Muscle layer of duodenum (tissue), 2 donors: ENCODE measurements around the gene MAN2A1.

ENCODE experiments used
- H3K27ac ChIP-seq: one replicate; pipeline ENCODE4 v1.7.0; 2013; ENCODE audit warnings: mild to moderate bottlenecking, low read length
- H3K27me3 ChIP-seq: one replicate; pipeline ENCODE4 v1.7.0; 2013; ENCODE audit warnings: low read depth, mild to moderate bottlenecking, control low read depth, low read length
- H3K36me3 ChIP-seq, 2 donors: one replicate each; pipeline ENCODE4 v1.7.0; 2013; ENCODE audit warnings: low read length in 2 of 2, control low read depth in 1 of 2, mild to moderate bottlenecking in 1 of 2; ENCODE audit not compliant: insufficient read depth in 2 of 2, control insufficient read depth in 1 of 2
- H3K4me1 ChIP-seq, 2 donors: one replicate each; pipeline ENCODE4 v1.7.0; 2013; ENCODE audit warnings: low read length in 2 of 2, mild to moderate bottlenecking in 2 of 2, control low read depth in 1 of 2, moderate library complexity in 1 of 2; ENCODE audit not compliant: insufficient read depth in 2 of 2, control insufficient read depth in 1 of 2
- H3K4me3 ChIP-seq, 2 donors: one replicate each; pipeline ENCODE4 v1.7.0; 2013; ENCODE audit warnings: low read length in 2 of 2, low read depth in 1 of 2, mild to moderate bottlenecking in 1 of 2
- H3K9me3 ChIP-seq, 2 donors: one replicate each; pipeline ENCODE4 v1.7.0; 2013; ENCODE audit warnings: low read length in 2 of 2, control low read depth in 1 of 2, mild to moderate bottlenecking in 1 of 2; ENCODE audit not compliant: control insufficient read depth in 1 of 2
- donor health status: healthy.

Gene MAN2A1

DNA sequence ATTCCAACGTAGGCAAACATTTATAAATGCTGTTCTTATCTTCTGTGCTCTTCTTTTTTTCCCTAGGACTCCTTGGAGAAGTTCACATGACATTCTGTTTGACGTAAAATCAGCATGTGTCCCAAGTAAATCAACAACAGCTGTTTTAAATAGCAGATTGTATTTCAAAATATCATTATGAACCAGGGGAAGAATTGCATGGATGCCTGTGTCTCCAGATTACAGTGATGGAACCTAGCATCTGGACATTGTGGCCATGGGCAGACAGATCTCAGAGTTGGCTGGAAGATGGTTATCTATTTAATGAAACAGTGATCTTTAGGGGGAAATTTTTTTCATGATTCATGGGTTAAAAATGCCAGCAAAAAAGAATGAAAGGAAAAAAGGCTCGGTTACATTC is 222.0 kb downstream of the MAN2A1 start:
- Histone ChIP-seq H3K27me3 (no peaks in the 10 kb centered on the region), H3K4me1 (no peaks in the 10 kb centered on the region), H3K36me3 (no peaks in the 10 kb centered on the region), H3K27ac (no peak overlapping the region), H3K4me3 (no peak overlapping the region), H3K9me3 (no peaks in the 10 kb centered on the region)

GRCh38 chr5:109914906-109915305 is 225.2 kb downstream of the MAN2A1 start:
- H3K4me1 ChIP-seq, result no peaks in the 10 kb centered on the region
- H3K9me3 ChIP-seq, result no peaks in the 10 kb centered on the region
- H3K36me3 ChIP-seq, result no peaks in the 10 kb centered on the region
- H3K27me3 ChIP-seq, result no peaks in the 10 kb centered on the region
- H3K4me3 ChIP-seq, result no peak overlapping the region
- no peak overlapping the region for H3K27ac ChIP-seq

DNA sequence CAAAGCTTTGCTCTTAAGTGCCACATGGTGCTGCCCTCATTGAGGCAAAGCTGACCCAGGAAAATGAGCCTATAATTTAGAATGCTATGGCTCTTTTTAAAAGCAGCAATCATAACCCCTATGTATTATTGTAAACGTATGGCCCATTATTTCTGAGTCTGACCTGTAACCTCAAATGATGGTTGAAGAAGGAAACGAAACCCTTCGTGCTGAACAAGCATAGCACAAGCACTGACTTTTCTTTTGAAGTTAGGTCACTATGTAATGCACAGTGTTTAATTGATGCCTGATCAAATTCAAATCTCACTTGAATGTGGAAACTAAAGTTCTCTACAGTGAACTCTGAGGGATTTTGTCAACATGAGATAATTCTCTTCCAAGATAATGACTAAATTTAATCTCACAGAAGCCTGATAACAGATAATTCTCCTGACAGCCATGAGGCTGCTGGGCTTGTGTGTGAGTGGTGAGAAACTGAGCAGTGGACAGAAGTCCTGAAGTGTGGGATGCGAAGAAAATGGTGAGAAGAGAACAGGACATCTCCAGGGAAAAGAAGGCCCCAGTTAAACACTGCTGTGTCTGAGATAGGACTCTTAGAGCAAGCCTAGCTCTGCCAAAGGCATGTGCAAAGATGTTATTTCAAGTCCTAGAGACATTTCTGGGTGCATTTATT is 226.9 kb downstream of the MAN2A1 start:
- Histone ChIP-seq H3K36me3 (no peaks in the 10 kb centered on the region), H3K4me3 (no peak overlapping the region), H3K4me1 (no peaks in the 10 kb centered on the region), H3K9me3 (no peaks in the 10 kb centered on the region), H3K27ac (no peak overlapping the region), H3K27me3 (no peaks in the 10 kb centered on the region)
